K562 (cell line): Measurements from ENCODE around the gene FSD1L. TPM values are rescaled to one million over a fixed set of nuclear protein-coding genes. Genes with fewer than 3 reads are reported as not detected.

Experiments used
- ATAC-seq: fragments of 200-7000 bp; cut with Tn5 transposase; 3 replicates; pipeline ENCODE4 v1.9.1; 2020; ENCODE audit warnings: moderate library complexity
- BruUV-seq: library from RNA; stranded (reverse); fragments of 400-500 nt; replicated peaks from 2 replicates; lab custom pipeline; 2021; lab: Mats Ljungman, UMichigan
- CTCF ChIA-PET: fragments of 300-600 bp; formaldehyde crosslinking; extraction: SDS; loops from one replicate; lab custom pipeline; 2021; ENCODE audit warnings: low intra/inter-chr PET ratio; lab: Yijun Ruan, JAX
- POLR2A ChIA-PET: fragments of 300-600, 350-650 bp; sonication (Branson Sonifier 250); formaldehyde crosslinking; extraction: SDS; loops from one replicate; lab custom pipeline; 2021; ENCODE audit warnings: antibody characterized with exemption, inconsistent platforms; lab: Yijun Ruan, JAX
- DNase-seq, 4 experiments: peaks; one replicate each; pipeline versions ENCODE4 v3.0.0 to v3.0.0-alpha.2; 2011 to 2018; ENCODE audit warnings: low spot score in 3 of 4, mixed read lengths in 3 of 4; ENCODE audit errors: extremely low read depth in 1 of 4
- FAIRE-seq: peaks from 2 replicates; lab custom pipeline; 2011; peaks lifted over from hg19 to GRCh38; lab: Jason Lieb, UNC
- H2AFZ ChIP-seq: 2 replicates; pipeline ENCODE4 v1.6.0; 2011; ENCODE audit warnings: low read depth, low read length, control low read depth, inconsistent platforms
- H3K27ac ChIP-seq: fragments of 200-600 bp; 3 replicates; pipeline ENCODE4 v1.8.0; 2011; ENCODE audit warnings: low read depth, mild to moderate bottlenecking, control low read depth, inconsistent platforms, low read length, moderate library complexity, mixed read lengths; ENCODE audit errors: extremely low read depth
- H3K27me3 ChIP-seq, 2 experiments: fragments of 300-600 bp in 1 of 2; 2 replicates in 1 of 2; 3 replicates in 1 of 2; pipeline versions ENCODE4 v1.6.0 to v1.8.0; 2011; ENCODE audit warnings: inconsistent platforms in 2 of 2, low read length in 2 of 2, mild to moderate bottlenecking in 1 of 2, mixed read lengths in 1 of 2, moderate library complexity in 1 of 2; ENCODE audit not compliant: control insufficient read depth in 2 of 2, insufficient read depth in 2 of 2
- H3K36me3 ChIP-seq: fragments of 300-600 bp; 3 replicates; pipeline ENCODE4 v1.8.0; 2011; ENCODE audit warnings: mild to moderate bottlenecking, low read length, inconsistent platforms; ENCODE audit not compliant: control insufficient read depth, insufficient read depth
- H3K4me1 ChIP-seq, 2 experiments: fragments of 200-600 bp in 1 of 2; replicated peaks in 1 of 2; 2 replicates in 1 of 2; 3 replicates in 1 of 2; pipeline versions ENCODE4 v1.5.1 to v1.8.0; 2011; ENCODE audit warnings: inconsistent platforms in 2 of 2, low read length in 2 of 2, mild to moderate bottlenecking in 1 of 2, mixed read lengths in 1 of 2, moderate library complexity in 1 of 2; ENCODE audit not compliant: control insufficient read depth in 2 of 2, insufficient read depth in 2 of 2
- H3K4me2 ChIP-seq: 2 replicates; pipeline ENCODE4 v1.6.1; 2011; ENCODE audit warnings: low read length, control low read depth, inconsistent platforms, mixed read lengths; ENCODE audit not compliant: insufficient read depth
- H3K4me3 ChIP-seq: fragments of 200-600 bp; sonication (generic), shearing (Covaris generic); 2 replicates; pipeline ENCODE4 v1.5.1; 2016; ENCODE audit warnings: control low read depth, inconsistent platforms
- H3K79me2 ChIP-seq: fragments of 200-600 bp; 3 replicates; pipeline ENCODE4 v1.8.0; 2011; ENCODE audit warnings: low read length, inconsistent platforms; ENCODE audit not compliant: control insufficient read depth, insufficient read depth
- H3K9ac ChIP-seq, 2 experiments: 2 replicates each; pipeline versions ENCODE4 v1.6.0 to v1.6.1; 2011; ENCODE audit warnings: low read depth in 2 of 2, low read length in 2 of 2, control low read depth in 1 of 2, inconsistent platforms in 1 of 2, mild to moderate bottlenecking in 1 of 2, mixed read lengths in 1 of 2; ENCODE audit not compliant: insufficient read depth in 1 of 2
- H3K9me1 ChIP-seq: one replicate; pipeline ENCODE4 v1.6.0; 2011; ENCODE audit warnings: inconsistent platforms, mild to moderate bottlenecking, low read length, moderate library complexity; ENCODE audit not compliant: control insufficient read depth, insufficient read depth
- H3K9me3 ChIP-seq: replicated peaks from 2 replicates; pipeline ENCODE4 v1.5.1; 2011; ENCODE audit warnings: low read depth, low read length, inconsistent platforms; ENCODE audit not compliant: control insufficient read depth, insufficient read depth
- H4K20me1 ChIP-seq: replicated peaks from 2 replicates; pipeline ENCODE4 v1.6.1; 2011; ENCODE audit warnings: low read length, inconsistent platforms, mixed read lengths; ENCODE audit not compliant: control insufficient read depth, insufficient read depth
- ARID1B ChIP-seq: fragments of 450-650 bp; IDR thresholded peaks from 2 replicates; pipeline ENCODE4 v1.6.1; 2016; ENCODE audit warnings: antibody characterized with exemption, mild to moderate bottlenecking, inconsistent platforms
- CBFA2T2 ChIP-seq: fragments of 450-650 bp; conservative IDR thresholded peaks from 2 replicates; pipeline ENCODE4 v1.6.1; 2017; ENCODE audit warnings: mild to moderate bottlenecking
- CBFA2T3 ChIP-seq: fragments of 450-650 bp; IDR thresholded peaks from 2 replicates; pipeline ENCODE4 v1.6.1; 2017
- DACH1 ChIP-seq: fragments of 450-650 bp; IDR thresholded peaks from 2 replicates; pipeline ENCODE4 v1.6.1; 2018; ENCODE audit not compliant: partially characterized antibody
- ESRRA ChIP-seq: fragments of 450-650 bp; IDR thresholded peaks from 2 replicates; pipeline ENCODE4 v1.6.1; 2014; ENCODE audit warnings: low read depth, mild to moderate bottlenecking, moderate library complexity, borderline replicate concordance
- KAT8 ChIP-seq: fragments of 450-650 bp; IDR thresholded peaks from 2 replicates; pipeline ENCODE4 v1.6.1; 2016; ENCODE audit warnings: low read depth, mild to moderate bottlenecking
- KDM1A ChIP-seq, 2 experiments: fragments of 450-650 bp; IDR thresholded peaks; 2 replicates each; pipeline ENCODE4 v1.6.1; 2016; ENCODE audit warnings: mild to moderate bottlenecking in 2 of 2
- KLF16 ChIP-seq: IDR thresholded peaks from 2 replicates; pipeline ENCODE4 v1.6.1; 2016; ENCODE audit warnings: antibody characterized with exemption
- TAL1 ChIP-seq: fragments of 450-650 bp; IDR thresholded peaks from 2 replicates; pipeline ENCODE4 v1.6.1; 2016; ENCODE audit warnings: mild to moderate bottlenecking
- TCF3 ChIP-seq: sonication (generic); formaldehyde crosslinking; IDR thresholded peaks from 2 replicates; pipeline ENCODE4 v1.4.0; 2020; ENCODE audit warnings: mild to moderate bottlenecking, missing genetic modification reagents
- TRIM28 ChIP-seq: fragments of 450-650 bp; IDR thresholded peaks from 2 replicates; pipeline ENCODE4 v1.6.1; 2017
- WGBS: fragments of 100-300 bp; shearing (Covaris generic); methylation state at CpG from one replicate; pipeline ENCODE4 v1.1.6; 2016; ENCODE audit warnings: low coverage, mixed read lengths; ENCODE audit not compliant: insufficient coverage; ENCODE audit errors: missing lambda C conversion rate; 5-methylcytosine and 5-hydroxymethylcytosine counted together
- in situ Hi-C: fragments of 300-500 bp; cut with MboI; formaldehyde crosslinking; loops from 4 replicates; pipeline ENCODE4 v1.15.0; 2018; ENCODE audit warnings: inconsistent platforms, mixed read lengths
- intact Hi-C: fragments of 100-400 bp; cut with micrococcal nuclease; formaldehyde crosslinking; loops from 2 replicates; pipeline ENCODE4 v1.14.2; 2022
- polyA plus RNA-seq, 8 experiments: library from polyadenylated mRNA; depleted of rRNA in 4 of 8; stranded (reverse) in 5 of 8; unstranded in 3 of 8; fragments of >200 nt; fragmentation: Nextera tagmentation in 2 of 8; fragmentation: Illumina TruSeq in 1 of 8; extraction: Ambion mirVana in 2 of 8; extraction: Trizol in 1 of 8; gene quantifications; 2 replicates each; pipeline versions ENCODE4 v1.2.1 to v1.2.3, GENCODE V29; 2011 to 2014; ENCODE audit warnings: inconsistent platforms in 1 of 8, missing spikeins in 1 of 8
- total RNA-seq, 7 experiments: library from RNA; depleted of rRNA in 6 of 7; stranded (reverse); fragments of >200 nt in 6 of 7; fragmentation: Illumina TruSeq in 2 of 7; extraction: Trizol in 2 of 7; gene quantifications; 2 replicates each; pipeline versions ENCODE4 v1.2.1 to v1.2.3, GENCODE V29; 2011 to 2021; ENCODE audit warnings: low replicate concordance in 1 of 7
- TF ChIP-seq, protein P1 (sequence below): fragments of 250-450 bp; sonication (Bioruptor Pico); IDR thresholded peaks from 2 replicates; pipeline ENCODE4 v1.4.0; 2020
- TF ChIP-seq, protein P2 (sequence below), 3 experiments: IDR thresholded peaks in 2 of 3; conservative IDR thresholded peaks in 1 of 3; 2 replicates each; pipeline ENCODE4 v1.5.1; 2011 to 2012; ENCODE audit warnings: low read length in 3 of 3, mild to moderate bottlenecking in 3 of 3, control low read depth in 2 of 3, improper control_type of control experiment in 1 of 3, inconsistent platforms in 1 of 3, low read depth in 1 of 3, mixed read lengths in 1 of 3, moderate library complexity in 1 of 3; ENCODE audit not compliant: insufficient read depth in 2 of 3

The FSD1L gene
- total and polyA plus RNA-seq, 9 of the 15 experiments (the other 6 are each of a cell fraction or from before 2014, with no cell fraction given): 0.95 to 4.2 (median 2.1) TPM

DNA sequence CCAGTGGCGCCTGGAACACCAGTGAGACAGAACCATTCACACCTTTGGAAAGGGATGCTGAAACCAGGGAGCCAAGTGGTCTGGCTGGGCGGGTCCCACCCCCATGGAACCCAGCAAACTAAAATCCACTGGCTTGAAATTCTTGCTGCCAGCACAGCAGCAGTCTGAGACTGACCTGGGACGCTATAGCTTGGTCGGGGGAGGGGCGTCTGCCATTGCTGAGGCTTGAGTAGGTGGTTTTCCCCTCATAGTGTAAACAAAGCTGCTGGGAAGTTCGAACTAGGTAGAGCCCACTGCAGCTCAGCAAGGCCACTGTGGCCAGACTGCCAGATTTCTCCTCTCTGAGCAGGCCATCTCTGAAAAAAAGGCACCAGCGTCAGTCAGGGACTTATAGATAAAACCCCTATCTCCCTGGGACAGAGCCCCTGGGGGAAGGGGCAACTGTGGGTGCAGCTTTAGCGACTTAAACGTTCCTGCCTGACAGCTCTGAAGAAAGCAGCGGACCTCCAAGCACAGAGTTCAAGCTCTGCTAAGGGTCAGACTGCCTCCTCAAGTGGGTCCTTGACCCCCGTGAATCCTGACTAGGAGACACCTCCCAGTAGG, 68.1 kb downstream of the FSD1L start:
- ChIA-PET POLR2A (no interaction called here), CTCF (no interaction called here)
- FAIRE-seq: no peak
- no peak for ATAC-seq
- Histone ChIP-seq H3K9me1 (no peaks in the 10 kb centered on the region), H3K4me1 (no peaks in the 10 kb centered on the region), H3K27ac (no peak overlapping the region), H3K27me3 (no peaks in the 10 kb centered on the region), H3K4me2 (no peak overlapping the region), H3K79me2 (no peaks in the 10 kb centered on the region), H3K9me3 (no peaks in the 10 kb centered on the region), H4K20me1 (no peaks in the 10 kb centered on the region), H2AFZ (no peak overlapping the region), H3K9ac (no peak overlapping the region), H3K36me3 (no peaks in the 10 kb centered on the region), H3K4me3 (no peak overlapping the region)
- intact Hi-C loops (no loop called here), in situ Hi-C loops (no loop called here)
- DNase-seq: peak in 1 of 4 experiments; percentile 28
- TF ChIP-seq KLF16 (no peak), KDM1A (IDR thresholded peaks at IDR 0.05) (0 out of 4 replicates have a peak, but pooled peaks of 1 of the 2 experiments have one; percentile 8), TCF3 (CRISPR knock-in tag) (peak; percentile 32; the same call in 1 of the 2 replicates), ARID1B (peak; percentile 28; the same call in 1 of the 2 replicates), TAL1 (peak; percentile 29; the same call in 1 of the 2 replicates), DACH1 (no peak), TRIM28 (no peak), KAT8 (no peak), CBFA2T3 (peak; percentile 74), CBFA2T2 (peak; percentile 55), ESRRA (no peak)
- TF ChIP-seq, protein P1, sequence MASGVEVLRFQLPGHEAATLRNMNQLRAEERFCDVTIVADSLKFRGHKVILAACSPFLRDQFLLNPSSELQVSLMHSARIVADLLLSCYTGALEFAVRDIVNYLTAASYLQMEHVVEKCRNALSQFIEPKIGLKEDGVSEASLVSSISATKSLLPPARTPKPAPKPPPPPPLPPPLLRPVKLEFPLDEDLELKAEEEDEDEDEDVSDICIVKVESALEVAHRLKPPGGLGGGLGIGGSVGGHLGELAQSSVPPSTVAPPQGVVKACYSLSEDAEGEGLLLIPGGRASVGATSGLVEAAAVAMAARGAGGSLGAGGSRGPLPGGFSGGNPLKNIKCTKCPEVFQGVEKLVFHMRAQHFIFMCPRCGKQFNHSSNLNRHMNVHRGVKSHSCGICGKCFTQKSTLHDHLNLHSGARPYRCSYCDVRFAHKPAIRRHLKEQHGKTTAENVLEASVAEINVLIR (CRISPR knock-in tag): no peak
- TF ChIP-seq, protein P2, sequence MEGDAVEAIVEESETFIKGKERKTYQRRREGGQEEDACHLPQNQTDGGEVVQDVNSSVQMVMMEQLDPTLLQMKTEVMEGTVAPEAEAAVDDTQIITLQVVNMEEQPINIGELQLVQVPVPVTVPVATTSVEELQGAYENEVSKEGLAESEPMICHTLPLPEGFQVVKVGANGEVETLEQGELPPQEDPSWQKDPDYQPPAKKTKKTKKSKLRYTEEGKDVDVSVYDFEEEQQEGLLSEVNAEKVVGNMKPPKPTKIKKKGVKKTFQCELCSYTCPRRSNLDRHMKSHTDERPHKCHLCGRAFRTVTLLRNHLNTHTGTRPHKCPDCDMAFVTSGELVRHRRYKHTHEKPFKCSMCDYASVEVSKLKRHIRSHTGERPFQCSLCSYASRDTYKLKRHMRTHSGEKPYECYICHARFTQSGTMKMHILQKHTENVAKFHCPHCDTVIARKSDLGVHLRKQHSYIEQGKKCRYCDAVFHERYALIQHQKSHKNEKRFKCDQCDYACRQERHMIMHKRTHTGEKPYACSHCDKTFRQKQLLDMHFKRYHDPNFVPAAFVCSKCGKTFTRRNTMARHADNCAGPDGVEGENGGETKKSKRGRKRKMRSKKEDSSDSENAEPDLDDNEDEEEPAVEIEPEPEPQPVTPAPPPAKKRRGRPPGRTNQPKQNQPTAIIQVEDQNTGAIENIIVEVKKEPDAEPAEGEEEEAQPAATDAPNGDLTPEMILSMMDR (IDR thresholded peaks at IDR 0.05 in 2 of 3, conservative IDR thresholded peaks at IDR 0.05 in 1 of 3; ENCODE audit: insufficient read depth in 2 of 3, low read depth in 1 of 3, low read length in 3 of 3): no peak
- WGBS: 57% methylated on average over 11 of the region's 11 CpGs
- no TSS peak for BruUV-seq
